Measurements from ENCODE around the gene SLC9A3.

- TF ChIP-seq, protein P1, sequence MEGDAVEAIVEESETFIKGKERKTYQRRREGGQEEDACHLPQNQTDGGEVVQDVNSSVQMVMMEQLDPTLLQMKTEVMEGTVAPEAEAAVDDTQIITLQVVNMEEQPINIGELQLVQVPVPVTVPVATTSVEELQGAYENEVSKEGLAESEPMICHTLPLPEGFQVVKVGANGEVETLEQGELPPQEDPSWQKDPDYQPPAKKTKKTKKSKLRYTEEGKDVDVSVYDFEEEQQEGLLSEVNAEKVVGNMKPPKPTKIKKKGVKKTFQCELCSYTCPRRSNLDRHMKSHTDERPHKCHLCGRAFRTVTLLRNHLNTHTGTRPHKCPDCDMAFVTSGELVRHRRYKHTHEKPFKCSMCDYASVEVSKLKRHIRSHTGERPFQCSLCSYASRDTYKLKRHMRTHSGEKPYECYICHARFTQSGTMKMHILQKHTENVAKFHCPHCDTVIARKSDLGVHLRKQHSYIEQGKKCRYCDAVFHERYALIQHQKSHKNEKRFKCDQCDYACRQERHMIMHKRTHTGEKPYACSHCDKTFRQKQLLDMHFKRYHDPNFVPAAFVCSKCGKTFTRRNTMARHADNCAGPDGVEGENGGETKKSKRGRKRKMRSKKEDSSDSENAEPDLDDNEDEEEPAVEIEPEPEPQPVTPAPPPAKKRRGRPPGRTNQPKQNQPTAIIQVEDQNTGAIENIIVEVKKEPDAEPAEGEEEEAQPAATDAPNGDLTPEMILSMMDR (conservative IDR thresholded peaks at IDR 0.05), result no peak
- no peak for TF ChIP-seq ZFX (IDR thresholded peaks at IDR 0.05)
Observed at GRCh38 chr5:478369-478981, 45.8 kb downstream of the SLC9A3 start.

All from C4-2B (cell line).